Left renal pelvis (tissue), 4 donors: ENCODE results near the gene SPPL2B. TPM values are rescaled to one million over a fixed set of nuclear protein-coding genes. Genes with fewer than 3 reads are reported as not detected.
"Not testable (repeated sequence)": the region's sequence is repeated elsewhere in the genome, so short reads cannot be mapped to it uniquely, and the experiment has no call there.

Experiments
- DNase-seq, 4 donors: peaks; one replicate each; pipeline ENCODE4 v3.0.0-alpha.2; 2013; ENCODE audit warnings: low read depth in 4 of 4, low spot score in 3 of 4
- polyA plus RNA-seq, 4 donors: library from polyadenylated mRNA; unstranded; fragments of 120-200 nt; gene quantifications; one replicate each; pipeline ENCODE4 v1.2.1, GENCODE V29; 2013; ENCODE audit not compliant: insufficient read length in 4 of 4

SPPL2B gene
- polyA plus RNA-seq, 4 donors, result 41.3 to 128 (median 56.7) TPM

DNA sequence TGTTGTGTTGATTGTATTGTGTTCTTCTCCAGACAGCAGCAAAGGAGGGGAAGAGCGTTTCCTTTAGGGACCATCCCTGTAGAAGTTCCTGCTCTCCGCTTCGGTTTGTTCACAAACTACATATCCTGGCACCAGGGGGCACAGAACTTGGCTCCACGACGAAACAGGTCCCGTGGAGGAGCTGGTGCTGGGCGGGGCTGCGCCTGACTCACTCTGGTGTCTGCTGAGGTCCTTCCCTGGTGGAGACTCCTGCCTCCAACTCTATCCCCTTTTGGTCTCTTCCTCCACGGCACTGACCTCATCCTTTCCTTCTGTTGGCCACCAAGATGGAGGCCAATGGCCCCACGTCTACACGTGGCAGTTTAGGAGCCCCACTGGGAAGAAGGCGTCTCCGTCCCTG, 46.3 kb downstream of the SPPL2B start:
- no peak for DNase-seq

DNA sequence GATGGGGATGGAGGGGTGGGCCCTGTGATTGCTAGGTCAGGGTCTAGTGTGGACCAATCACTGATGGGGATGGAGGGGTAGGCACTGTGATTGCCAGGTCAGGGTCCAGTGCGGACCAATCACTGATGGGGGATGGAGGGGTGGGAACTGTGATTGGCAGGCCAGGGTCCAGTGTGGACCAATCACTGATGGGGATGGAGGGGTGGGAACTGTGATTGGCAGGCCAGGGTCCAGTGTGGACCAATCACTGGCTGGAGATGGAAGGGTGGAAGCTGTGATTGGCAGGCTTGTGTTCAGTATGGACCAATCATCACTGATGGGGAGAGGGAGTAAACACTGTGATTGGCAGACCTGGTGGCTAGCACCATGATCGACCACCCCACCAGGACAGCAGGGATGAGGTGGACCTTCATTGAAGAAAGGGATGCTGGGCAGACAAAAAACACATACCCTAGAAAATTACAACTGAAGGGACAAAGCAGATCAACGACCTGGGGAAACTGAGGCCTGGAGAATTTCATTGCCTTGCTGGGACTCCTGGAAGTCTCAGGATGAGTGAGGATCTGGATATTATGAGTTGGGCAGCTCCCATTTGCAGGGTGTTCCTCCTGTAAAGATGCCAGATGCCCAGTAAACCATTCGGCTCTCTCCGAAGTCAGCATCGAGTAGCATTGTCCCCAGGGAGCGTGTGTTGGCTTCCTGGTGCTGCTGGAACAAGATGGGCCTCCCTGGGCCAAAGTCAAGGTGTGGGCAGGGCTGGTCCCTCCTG, 47.1 kb downstream of the SPPL2B start:
- no peak for DNase-seq

GRCh38 chr19:2376784-2377519, 48.5 kb downstream of the SPPL2B start:
- DNase-seq, result no peak

DNA sequence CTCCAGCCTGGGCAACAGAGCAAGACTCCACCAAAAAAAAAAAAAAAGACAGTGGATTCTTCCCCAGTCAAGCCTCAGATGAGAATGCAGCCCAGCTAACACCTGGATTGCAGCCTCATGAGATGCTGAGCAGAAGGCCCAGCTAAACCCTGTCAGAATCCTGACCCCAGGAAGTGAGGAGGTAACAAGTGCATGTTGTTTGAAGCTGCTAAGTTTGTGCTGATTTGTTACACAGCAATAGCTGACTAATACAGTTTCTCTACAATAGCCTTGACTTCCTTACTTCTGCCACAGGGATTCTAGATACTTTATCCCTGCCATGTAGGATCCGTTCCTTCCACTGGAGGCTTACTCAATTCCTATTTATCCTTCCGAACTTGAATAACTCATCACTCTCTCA, 52.1 kb downstream of the SPPL2B start:
- no peak for DNase-seq

DNA sequence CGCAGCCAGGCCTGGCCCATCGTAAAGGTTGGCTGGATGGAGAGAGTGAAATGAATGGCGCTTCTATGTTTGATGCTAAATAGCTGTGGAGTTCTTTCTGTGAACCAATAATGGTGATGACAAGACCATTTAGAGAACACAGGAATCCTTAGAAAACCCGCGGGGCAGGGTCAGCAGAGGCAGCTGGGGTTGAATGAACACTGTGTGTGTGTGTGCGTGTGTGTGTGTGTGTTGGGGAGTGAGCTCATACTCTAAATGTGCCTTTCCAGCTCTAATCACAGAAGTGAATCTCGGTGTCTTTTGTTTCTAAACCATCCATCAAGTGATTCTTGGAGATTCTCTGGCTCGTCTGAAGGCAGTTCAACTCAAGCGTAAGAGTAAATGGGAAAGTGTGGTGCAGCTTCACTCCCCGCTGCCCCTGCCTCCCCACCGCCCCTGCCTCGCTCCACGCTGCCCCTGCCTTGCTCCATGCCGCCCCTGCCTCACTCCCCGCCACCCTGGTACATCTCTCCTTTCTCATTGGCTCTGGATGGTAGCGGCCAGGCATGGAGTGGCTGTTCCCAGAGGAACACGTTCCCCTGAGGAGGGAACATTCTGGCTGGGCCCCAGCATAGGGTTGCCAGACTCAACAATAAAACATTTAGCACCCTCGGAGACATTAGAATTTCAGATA, 52.8 kb downstream of the SPPL2B start:
- peak in 1 of 4 donors; percentile 12 for DNase-seq

DNA sequence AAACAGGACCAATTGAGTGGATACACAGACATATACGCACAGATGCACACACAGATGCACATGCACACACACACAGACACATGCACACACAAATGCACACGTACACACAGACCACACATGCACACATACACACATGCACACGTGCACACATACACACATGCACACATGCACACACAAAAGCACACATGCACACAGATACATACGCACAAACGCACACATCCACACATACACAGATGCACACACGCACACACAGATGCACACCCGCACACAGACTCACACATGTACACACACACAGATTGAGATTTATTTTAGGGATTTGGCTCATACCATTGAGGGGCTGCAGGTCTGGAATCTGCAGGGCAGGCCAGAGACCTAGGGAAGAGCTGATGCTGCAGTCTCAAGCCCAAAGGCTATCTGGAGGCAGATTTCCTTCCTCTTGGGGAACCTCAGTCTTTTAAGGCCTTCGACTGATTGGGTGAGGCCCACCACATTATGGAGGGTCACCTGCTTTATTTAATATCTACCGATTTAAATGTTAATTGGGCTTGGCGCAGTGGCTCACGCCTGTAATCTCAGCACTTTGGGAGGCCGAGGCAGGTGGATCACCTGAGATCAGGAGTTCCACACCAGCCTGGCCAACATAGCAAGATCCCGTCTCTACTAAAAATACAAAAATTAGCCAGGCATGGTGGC, 54.2 kb downstream of the SPPL2B start:
- DNase-seq, result no peak

DNA sequence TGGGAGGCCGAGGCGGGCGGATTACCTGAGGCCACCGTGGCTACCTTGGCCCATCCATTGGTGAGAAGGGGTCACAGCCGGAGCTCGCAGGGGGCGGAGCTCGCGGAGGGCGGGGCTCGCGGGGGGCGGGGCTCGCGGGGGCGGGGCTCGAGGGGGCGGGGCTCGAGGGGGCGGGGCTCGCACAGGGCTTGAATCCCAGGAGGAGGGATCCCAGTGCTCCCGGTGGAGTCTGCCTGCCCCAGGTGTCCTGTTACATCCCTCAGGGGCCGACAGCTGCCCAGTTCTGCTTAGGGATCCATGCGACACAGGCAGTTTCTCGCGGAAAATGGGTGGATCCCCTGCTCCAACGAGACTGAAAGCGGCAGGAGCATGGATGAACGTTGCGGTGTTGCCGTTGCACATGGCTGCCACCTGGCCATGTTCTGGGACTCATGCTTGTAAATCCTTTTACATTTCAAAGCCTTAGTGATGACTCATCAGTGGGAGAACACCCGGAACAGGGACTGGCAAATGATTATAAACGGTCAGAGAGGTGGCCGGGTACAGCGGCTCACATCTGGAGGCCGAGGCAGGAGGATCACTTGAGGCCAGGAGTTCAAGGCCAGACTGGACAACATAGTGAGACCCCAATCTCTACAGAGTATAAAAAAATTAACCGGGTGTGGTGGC, 56.7 kb downstream of the SPPL2B start:
- peak in 1 of 4 donors; percentile 10 for DNase-seq

- DNase-seq, result no peak
Observed at GRCh38 chr19:2387367-2388288, 59.1 kb downstream of the SPPL2B start.

DNA sequence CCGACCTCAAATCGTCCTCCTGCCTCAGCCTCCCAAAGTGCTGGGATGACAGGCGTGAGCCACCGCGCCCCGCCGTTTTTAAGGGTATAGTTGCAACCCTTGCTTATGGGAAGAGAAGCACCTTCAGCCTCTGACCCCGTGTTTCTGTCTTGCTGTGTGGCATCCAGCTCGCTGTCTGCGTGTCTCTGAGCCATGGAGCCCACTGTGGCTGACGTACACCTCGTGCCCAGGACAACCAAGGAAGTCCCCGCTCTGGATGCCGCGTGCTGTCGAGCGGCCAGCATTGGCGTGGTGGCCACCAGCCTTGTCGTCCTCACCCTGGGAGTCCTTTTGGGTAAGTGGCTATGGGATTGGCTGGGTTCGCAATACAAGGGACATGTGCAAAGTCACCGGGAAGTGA, 61.1 kb downstream of the SPPL2B start:
- no peak for DNase-seq

DNA sequence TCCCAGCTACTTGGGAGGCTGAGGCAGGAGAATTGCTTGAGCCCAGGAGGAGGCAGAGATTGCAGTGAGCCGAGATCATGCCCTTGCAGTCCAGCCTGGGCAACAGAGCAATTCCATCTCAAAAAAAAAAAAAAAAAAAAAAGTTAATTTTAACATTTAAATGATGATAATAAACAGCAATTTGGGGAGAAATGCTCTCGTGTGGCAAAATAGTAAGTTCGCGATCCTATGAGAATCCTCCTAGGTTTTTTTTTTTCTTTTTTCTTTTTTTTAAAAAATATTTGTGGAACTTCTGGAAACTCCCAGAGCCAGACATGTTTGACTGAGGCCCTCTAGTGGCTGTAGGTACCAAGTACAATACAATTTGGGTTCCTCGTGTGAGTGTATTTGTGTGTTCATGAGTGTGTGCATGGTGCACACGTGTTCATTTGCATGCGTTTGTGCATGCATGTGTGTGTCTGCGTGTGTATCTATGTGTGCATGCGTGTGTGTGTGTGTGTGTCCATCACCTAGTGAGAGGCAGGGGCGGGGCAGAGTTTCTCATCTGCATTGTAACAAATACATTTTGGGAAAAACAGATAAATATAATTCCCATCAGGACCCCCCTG, 62.7 kb downstream of the SPPL2B start:
- peak in 2 of 4 donors; percentile 36 to 43 for DNase-seq

- DNase-seq, result no peak
Observed at GRCh38 chr19:2392366-2392765, 63.9 kb downstream of the SPPL2B start.

DNA sequence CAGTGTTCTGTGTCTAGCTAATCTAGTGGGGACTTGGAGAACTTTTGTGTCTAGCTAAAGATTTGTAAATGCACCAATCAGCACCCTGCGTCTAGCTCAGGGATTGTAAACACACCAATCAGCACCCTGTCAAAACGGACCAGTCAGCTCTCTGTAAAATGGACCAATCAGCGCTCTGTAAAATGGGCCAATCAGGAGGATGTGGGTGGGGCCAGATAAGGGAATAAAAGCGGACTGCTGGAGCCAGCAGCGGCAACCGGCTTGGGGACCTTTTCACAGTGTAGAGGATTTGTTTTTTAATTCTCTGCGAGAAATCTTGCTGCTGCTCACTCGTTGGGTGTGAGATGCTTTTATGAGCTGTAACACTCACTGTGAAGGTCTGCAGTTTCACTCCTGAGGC, 64.4 kb downstream of the SPPL2B start:
- not testable (repeated sequence) for DNase-seq

DNA sequence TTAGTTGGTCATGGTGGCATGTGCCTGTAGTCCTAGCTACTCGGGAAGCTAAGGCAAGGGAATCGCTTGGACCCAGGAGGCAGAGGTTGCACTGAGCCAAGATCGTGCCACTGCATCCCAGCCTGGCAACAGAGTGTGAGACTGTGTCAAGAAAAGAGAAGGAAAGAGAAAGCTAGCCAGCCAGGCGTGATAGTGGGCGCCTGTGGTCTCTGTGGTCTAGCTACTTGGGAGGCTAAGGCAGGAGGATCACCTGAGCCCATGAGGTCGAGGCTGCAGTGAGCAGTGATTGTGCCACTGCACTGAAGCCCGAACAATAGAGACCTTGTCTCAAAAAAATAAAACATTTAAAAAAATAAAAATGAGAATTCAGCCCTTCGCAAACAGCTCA, 65.6 kb downstream of the SPPL2B start:
- DNase-seq, result no peak

DNA sequence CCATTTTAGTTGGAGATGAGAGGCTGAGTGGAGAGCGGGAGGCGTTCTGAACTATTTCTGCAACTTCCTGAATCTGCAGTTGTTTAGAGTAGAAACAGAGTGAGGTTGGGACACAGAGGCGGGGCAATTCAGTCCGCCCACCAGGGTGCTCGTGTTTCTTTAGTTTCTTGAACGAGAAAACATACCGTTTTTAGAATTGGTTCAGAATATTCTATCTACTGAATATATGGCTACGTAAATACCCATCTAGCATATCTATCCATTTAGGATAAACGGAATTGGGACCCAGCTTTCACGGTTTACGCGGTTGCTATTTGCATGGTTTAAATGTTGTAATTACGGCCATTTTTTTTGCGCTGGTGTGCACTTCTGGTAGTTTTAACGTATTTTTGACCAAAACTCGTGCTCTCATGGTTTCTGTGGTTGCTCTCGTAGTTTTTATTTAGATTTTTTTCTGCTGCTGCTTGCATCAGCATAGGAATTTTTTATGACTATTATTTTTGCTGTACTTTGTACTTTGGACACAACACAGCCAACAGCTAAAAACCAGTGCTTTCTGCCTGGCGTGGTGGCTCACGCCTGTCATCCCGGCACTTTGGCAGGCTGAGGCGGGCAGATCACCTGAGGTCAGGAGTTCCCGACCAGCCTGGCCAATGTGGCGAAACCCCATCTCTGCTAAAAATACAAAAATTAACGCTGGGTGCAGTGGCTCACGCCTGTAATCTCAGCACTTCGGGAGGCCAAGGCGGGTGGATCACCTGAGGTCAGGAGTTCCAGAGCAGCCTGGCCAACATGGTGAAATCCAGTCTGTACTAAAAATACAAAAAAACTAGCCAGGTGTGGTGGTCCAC, 66.2 kb downstream of the SPPL2B start:
- DNase-seq, result no peak

DNA sequence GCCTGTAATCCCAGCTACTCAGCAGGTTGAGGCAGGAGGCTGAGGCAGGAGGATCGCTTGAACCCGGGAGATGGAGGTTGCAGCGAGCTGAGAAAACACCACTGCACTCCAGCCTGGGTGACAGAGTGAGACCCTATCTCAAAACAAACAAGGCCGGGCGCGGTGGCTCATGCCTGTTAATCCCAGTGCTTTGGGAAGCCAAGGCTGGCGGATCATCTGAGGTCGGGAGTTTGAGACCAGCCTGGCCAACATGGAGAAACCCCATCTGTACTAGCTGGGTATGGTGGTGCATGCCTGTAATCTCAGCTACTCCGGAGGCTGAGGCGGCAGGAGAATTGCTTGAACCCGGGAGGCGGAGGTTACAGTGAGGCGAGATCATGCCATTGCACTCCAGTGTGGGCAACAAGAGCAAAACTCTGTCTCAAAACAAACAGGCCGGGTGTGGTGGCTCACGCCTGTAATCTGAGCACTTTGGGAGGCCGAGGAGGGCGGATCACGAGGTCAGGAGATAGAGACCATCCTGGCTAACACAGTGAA, 66.9 kb downstream of the SPPL2B start:
- not testable (repeated sequence) for DNase-seq

DNA sequence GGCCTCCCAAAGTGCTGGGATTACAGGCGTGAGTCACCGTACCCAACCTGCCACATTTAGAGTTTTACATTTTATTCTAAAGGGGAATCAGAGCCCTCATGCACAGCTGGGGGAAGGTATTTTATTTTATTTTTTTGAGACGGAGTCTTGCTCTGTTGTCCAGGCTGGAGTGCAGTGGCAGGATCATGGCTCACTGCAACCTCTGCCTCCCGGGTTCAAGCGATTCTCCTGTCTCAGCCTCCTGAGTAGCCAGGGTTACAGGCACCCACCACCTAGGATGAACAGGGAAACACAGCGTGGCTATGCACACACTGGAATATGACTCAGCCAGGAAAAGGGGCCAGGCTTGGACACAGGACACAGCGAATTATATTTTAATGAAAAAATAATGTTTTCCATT, 68.7 kb downstream of the SPPL2B start:
- not testable (repeated sequence) for DNase-seq

GRCh38 chr19:2398735-2399305, 70.3 kb downstream of the SPPL2B start:
- DNase-seq, result no peak
